Bone marrow (tissue), 2 donors: ENCODE data around the gene RAB6A.
"Not testable (repeated sequence)": the region's sequence is repeated elsewhere in the genome, so short reads cannot be mapped to it uniquely, and the experiment has no call there.

Source experiments
- DNase-seq, 2 donors: peaks; one replicate each; lab custom pipeline; 2025; lab: John Stamatoyannopoulos, UW

The RAB6A gene

GRCh38 chr11:73760679-73761402 is at the start of gene RAB6A:
RAB6A (minus strand) TSS chr11:73761074; CDS start chr11:73760635, 439 bp downstream.
- peak; percentile 88 to 99 for DNase-seq

GRCh38 chr11:73810637-73811036 is 49.8 kb upstream of the RAB6A start:
- no peak for DNase-seq

- DNase-seq: no peak
These were observed 47.2 kb upstream of the RAB6A start for GRCh38 chr11:73808052-73808451.

GRCh38 chr11:73804712-73805111 is 43.8 kb upstream of the RAB6A start:
- no peak for DNase-seq

GRCh38 chr11:73801136-73801535 is 40.3 kb upstream of the RAB6A start:
- DNase-seq: no peak

- DNase-seq: no peak
These were observed 39.5 kb upstream of the RAB6A start for GRCh38 chr11:73800276-73800806.

- DNase-seq: no peak
These were observed 36.6 kb upstream of the RAB6A start for GRCh38 chr11:73797457-73797856.

GRCh38 chr11:73795925-73796632 is 35.2 kb upstream of the RAB6A start:
- no peak for DNase-seq

- no peak for DNase-seq
These were observed 31.7 kb upstream of the RAB6A start for GRCh38 chr11:73792584-73792983.

- no peak for DNase-seq
These were observed 28.4 kb upstream of the RAB6A start for GRCh38 chr11:73789279-73789670.

- peak; percentile 72 to 85 for DNase-seq
These were observed 27.0 kb upstream of the RAB6A start, which contains the start of gene MRPL48 for GRCh38 chr11:73787643-73788558. MRPL48 (plus strand) TSS chr11:73787874; CDS start chr11:73787972, 98 bp downstream.

- DNase-seq: no peak
These were observed 26.3 kb upstream of the RAB6A start for GRCh38 chr11:73787051-73787642.

- DNase-seq: not testable (repeated sequence)
These were observed 24.6 kb upstream of the RAB6A start for GRCh38 chr11:73785467-73785866.

GRCh38 chr11:73784734-73785133 is 23.9 kb upstream of the RAB6A start:
- no peak for DNase-seq

- no peak for DNase-seq
These were observed 23.3 kb upstream of the RAB6A start for GRCh38 chr11:73784080-73784634.

GRCh38 chr11:73783483-73784020 is 22.7 kb upstream of the RAB6A start:
- no peak for DNase-seq

GRCh38 chr11:73781303-73781702 is 20.4 kb upstream of the RAB6A start:
- DNase-seq: no peak

- DNase-seq: peak; percentile 88 to 97
These were observed 18.4 kb upstream of the RAB6A start for GRCh38 chr11:73779084-73779902.

GRCh38 chr11:73770811-73771210 is 9.9 kb upstream of the RAB6A start:
- not testable (repeated sequence) for DNase-seq

GRCh38 chr11:73766763-73767162 is 5.9 kb upstream of the RAB6A start:
- DNase-seq: no peak
